Measurements from ENCODE around the gene SLC24A5. TPM values are rescaled to one million over a fixed set of nuclear protein-coding genes. Genes with fewer than 3 reads are reported as not detected.

Gene SLC24A5
- total RNA-seq, 1 donor from 2014 or later: not detected

GRCh38 chr15:48090115-48090514 is 30.7 kb upstream of the SLC24A5 start:
- TF ChIP-seq CTCF (IDR thresholded peaks at IDR 0.05; ENCODE audit: insufficient read depth, low read length, poor library complexity, severe bottlenecking): no peak
- Histone ChIP-seq H3K36me3 (ENCODE audit: control insufficient read depth, insufficient read depth, low read length) (no peaks in the 10 kb centered on the region), H3K4me3 (ENCODE audit: low read depth, low read length) (no peak overlapping the region), H3K27me3 (ENCODE audit: control insufficient read depth, insufficient read depth, low read length) (no peaks in the 10 kb centered on the region)
- no peak for DNase-seq (ENCODE audit: low read depth)

GRCh38 chr15:48090666-48091065 is 30.1 kb upstream of the SLC24A5 start:
- H3K4me3 ChIP-seq (ENCODE audit: low read depth, low read length): no peak overlapping the region
- no peaks in the 10 kb centered on the region for H3K36me3 ChIP-seq (ENCODE audit: control insufficient read depth, insufficient read depth, low read length)
- no peaks in the 10 kb centered on the region for H3K27me3 ChIP-seq (ENCODE audit: control insufficient read depth, insufficient read depth, low read length)
- no peak for TF ChIP-seq CTCF (IDR thresholded peaks at IDR 0.05; ENCODE audit: insufficient read depth, low read length, poor library complexity, severe bottlenecking)
- no peak for DNase-seq (ENCODE audit: low read depth)

- Histone ChIP-seq H3K36me3 (ENCODE audit: control insufficient read depth, insufficient read depth, low read length) (no peaks in the 10 kb centered on the region), H3K27me3 (ENCODE audit: control insufficient read depth, insufficient read depth, low read length) (no peaks in the 10 kb centered on the region), H3K4me3 (ENCODE audit: low read depth, low read length) (no peak overlapping the region)
- DNase-seq (ENCODE audit: low read depth): no peak
- no peak for TF ChIP-seq CTCF (IDR thresholded peaks at IDR 0.05; ENCODE audit: insufficient read depth, low read length, poor library complexity, severe bottlenecking)
These were observed 29.3 kb upstream of the SLC24A5 start for GRCh38 chr15:48091522-48091921.

GRCh38 chr15:48096355-48096786 is 24.4 kb upstream of the SLC24A5 start:
- Histone ChIP-seq H3K36me3 (ENCODE audit: control insufficient read depth, insufficient read depth, low read length) (no peaks in the 10 kb centered on the region), H3K4me3 (ENCODE audit: low read depth, low read length) (no peak overlapping the region), H3K27me3 (ENCODE audit: control insufficient read depth, insufficient read depth, low read length) (no peaks in the 10 kb centered on the region)
- no peak for DNase-seq (ENCODE audit: low read depth)
- TF ChIP-seq CTCF (IDR thresholded peaks at IDR 0.05; ENCODE audit: insufficient read depth, low read length, poor library complexity, severe bottlenecking): no peak

GRCh38 chr15:48096813-48097212 is 24.0 kb upstream of the SLC24A5 start:
- H3K4me3 ChIP-seq (ENCODE audit: low read depth, low read length): no peak overlapping the region
- H3K27me3 ChIP-seq (ENCODE audit: control insufficient read depth, insufficient read depth, low read length): no peaks in the 10 kb centered on the region
- peak; percentile 41 for DNase-seq (ENCODE audit: low read depth)
- TF ChIP-seq CTCF (IDR thresholded peaks at IDR 0.05; ENCODE audit: insufficient read depth, low read length, poor library complexity, severe bottlenecking): no peak
- no peaks in the 10 kb centered on the region for H3K36me3 ChIP-seq (ENCODE audit: control insufficient read depth, insufficient read depth, low read length)

- no peaks in the 10 kb centered on the region for H3K36me3 ChIP-seq (ENCODE audit: control insufficient read depth, insufficient read depth, low read length)
- H3K27me3 ChIP-seq (ENCODE audit: control insufficient read depth, insufficient read depth, low read length): no peaks in the 10 kb centered on the region
- no peak overlapping the region for H3K4me3 ChIP-seq (ENCODE audit: low read depth, low read length)
- TF ChIP-seq CTCF (IDR thresholded peaks at IDR 0.05; ENCODE audit: insufficient read depth, low read length, poor library complexity, severe bottlenecking): no peak
- no peak for DNase-seq (ENCODE audit: low read depth)
These were observed 23.5 kb upstream of the SLC24A5 start for GRCh38 chr15:48097264-48097663.

Data from kidney epithelial cell (primary cell).